LNCaP clone FGC (cell line): ENCODE results near the gene UNK.

Experiments used
- DNase-seq: peaks from one replicate; pipeline ENCODE4 v3.0.0-alpha.2; 2011; ENCODE audit warnings: low read depth
- H3K4me3 ChIP-seq: 2 replicates; pipeline ENCODE4 v1.5.1; 2011; ENCODE audit warnings: mild to moderate bottlenecking, low read depth, low read length, control low read depth
- TF ChIP-seq, protein P1 (sequence below): IDR thresholded peaks from 2 replicates; pipeline ENCODE4 v1.5.1; 2012; ENCODE audit warnings: mild to moderate bottlenecking; ENCODE audit not compliant: control insufficient read depth, insufficient read depth; ENCODE audit errors: extremely low read depth

Gene UNK

GRCh38 chr17:75819678-75820077, 35.1 kb downstream of the UNK start:
- no peak for DNase-seq
- TF ChIP-seq, protein P1, sequence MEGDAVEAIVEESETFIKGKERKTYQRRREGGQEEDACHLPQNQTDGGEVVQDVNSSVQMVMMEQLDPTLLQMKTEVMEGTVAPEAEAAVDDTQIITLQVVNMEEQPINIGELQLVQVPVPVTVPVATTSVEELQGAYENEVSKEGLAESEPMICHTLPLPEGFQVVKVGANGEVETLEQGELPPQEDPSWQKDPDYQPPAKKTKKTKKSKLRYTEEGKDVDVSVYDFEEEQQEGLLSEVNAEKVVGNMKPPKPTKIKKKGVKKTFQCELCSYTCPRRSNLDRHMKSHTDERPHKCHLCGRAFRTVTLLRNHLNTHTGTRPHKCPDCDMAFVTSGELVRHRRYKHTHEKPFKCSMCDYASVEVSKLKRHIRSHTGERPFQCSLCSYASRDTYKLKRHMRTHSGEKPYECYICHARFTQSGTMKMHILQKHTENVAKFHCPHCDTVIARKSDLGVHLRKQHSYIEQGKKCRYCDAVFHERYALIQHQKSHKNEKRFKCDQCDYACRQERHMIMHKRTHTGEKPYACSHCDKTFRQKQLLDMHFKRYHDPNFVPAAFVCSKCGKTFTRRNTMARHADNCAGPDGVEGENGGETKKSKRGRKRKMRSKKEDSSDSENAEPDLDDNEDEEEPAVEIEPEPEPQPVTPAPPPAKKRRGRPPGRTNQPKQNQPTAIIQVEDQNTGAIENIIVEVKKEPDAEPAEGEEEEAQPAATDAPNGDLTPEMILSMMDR = no peak
- no peak overlapping the region for H3K4me3 ChIP-seq

DNA sequence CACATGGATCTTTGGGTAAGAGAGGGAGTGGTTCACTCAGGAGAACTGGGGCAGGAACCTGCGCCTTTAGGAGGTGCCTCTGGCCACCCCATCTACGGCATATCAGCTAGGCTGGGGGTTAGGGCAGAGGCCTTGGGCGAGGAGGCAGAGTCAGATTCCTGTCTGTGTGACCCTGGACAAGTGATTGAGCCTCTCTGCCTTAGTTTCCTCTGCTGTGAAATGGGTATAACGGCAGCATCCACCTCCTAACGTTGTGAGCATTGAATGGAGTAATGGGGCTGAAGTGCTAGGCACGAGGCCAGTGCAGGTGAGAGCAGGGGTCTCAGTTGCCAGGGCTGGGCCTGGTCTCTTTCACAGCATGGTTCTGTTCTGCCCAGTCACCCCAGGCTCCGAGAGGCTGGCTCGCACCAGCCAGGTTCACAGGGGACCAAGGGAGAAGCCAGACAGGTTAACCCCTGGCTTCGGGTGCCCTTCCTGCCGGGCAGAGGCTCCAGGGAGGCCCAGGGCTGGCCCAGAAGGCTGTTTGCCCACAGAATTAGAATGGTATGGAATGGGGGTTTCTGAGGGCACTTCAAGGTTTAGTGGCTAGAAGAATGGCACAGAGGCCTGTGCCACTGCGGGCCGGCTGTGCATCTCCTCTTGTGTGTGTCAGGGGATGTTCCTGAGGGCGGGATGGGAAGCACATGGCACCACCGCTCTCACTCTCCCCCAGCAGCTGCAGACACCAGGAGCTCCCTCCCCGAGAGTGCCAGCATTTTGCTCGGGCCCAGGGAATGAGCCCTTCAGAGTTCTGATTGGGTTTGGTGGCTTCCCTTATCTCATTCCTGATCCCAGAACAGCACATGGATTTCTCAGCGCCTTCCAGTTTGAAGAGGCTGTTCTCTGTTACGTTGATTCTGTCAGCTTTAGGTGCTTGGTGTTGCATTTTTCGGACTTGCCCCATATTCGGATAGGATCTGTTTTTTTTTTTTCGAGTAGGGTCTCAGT, 35.8 kb downstream of the UNK start:
- TF ChIP-seq, protein P1 = no peak
- DNase-seq = no peak
- no peak overlapping the region for H3K4me3 ChIP-seq

DNA sequence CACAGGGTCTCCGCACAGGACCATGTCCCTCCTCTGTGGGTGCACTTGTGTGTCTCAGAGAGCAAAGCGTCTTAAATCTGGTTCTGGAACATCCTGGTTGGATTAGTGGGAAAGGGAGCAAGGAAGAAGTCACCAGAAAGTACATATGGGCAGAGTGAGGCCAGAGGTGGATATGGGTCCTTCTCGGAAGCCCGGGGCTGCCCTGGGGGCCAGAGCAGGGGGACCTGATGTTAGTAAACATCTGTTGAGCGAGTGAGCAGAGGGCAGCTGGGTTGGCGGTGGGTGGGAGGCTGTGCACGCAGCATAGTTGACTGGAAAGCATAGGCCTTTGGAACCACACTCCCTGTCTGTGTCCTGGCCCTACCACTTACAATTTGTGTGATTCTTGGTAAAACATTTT, 36.9 kb downstream of the UNK start:
- TF ChIP-seq, protein P1 = no peak
- H3K4me3 ChIP-seq = no peak overlapping the region
- DNase-seq = no peak

DNA sequence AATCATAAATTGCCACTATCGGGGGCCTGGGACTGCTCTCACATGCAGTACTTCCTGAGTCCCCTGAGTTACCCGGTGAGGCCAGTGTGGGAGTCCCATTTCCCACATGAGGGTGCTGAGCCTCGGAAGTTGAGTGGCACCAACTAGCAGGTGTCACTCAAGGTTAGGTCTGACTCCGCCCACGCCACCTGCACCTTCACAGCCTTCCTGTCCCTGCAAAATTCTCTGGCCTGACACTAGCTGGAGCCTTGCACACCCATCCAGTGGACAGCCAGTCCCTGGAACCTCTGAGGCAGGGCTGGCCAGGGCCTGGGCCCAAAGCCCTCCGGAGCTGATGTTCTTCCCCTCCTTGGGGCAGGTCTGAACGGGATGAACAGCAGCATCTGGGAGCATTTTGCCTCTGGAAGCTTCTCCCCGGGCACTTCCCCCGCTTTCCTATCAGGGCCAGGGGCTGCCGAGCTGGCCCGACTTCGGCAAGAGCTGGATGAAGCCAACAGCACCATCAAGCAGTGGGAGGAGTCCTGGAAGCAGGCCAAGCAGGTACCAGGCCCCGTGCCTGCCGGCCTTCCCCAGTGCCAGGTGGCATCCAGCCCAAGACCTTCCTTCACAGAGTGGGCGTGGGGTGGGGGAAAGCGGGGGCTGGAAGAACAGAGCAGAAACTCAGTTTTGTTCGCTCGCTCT, 37.7 kb downstream of the UNK start:
- no peak for DNase-seq
- TF ChIP-seq, protein P1 = no peak
- H3K4me3 ChIP-seq = no peak overlapping the region

DNA sequence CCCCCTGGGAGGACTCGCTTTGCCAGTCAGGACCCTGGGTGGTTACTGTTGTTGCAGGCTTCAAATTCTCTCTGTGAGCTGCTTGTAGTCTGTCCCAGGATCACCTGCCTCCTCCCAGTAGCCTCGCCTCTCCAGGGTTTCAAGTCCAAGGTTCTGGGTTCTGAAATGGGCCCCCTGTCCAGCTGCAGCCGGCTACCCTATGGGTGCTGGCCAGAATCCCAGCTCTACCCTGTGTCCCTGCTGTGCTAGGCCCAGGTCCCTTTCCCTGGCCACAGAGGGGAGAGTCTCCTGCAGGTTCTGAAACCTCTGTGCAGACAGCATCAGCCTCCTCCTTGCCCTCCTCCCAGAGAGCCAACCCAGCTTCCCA, 38.2 kb downstream of the UNK start:
- no peak overlapping the region for H3K4me3 ChIP-seq
- DNase-seq = no peak
- TF ChIP-seq, protein P1 = no peak

- H3K4me3 ChIP-seq = no peak overlapping the region
- TF ChIP-seq, protein P1 = no peak
- DNase-seq = no peak
Observed at GRCh38 chr17:75823257-75824041, 38.8 kb downstream of the UNK start.
